Measurements from ENCODE around the gene FLG2.

FLG2 gene

GRCh38 chr1:152359906-152360305, at the start of gene FLG2:
FLG2 (minus strand) TSS chr1:152360006; CDS start chr1:152358884, 1,122 bp downstream.
- DNase-seq, result no peak

GRCh38 chr1:152408664-152409063, 48.9 kb upstream of the FLG2 start:
- DNase-seq, result no peak

- no peak for DNase-seq
These were observed 39.2 kb upstream of the FLG2 start for GRCh38 chr1:152398812-152399698.

GRCh38 chr1:152397474-152397873, 37.7 kb upstream of the FLG2 start:
- no peak for DNase-seq

- DNase-seq, result no peak
These were observed 34.3 kb upstream of the FLG2 start for GRCh38 chr1:152394151-152394550.

GRCh38 chr1:152392909-152393308, 33.1 kb upstream of the FLG2 start:
- DNase-seq, result no peak

- no peak for DNase-seq
These were observed 29.1 kb upstream of the FLG2 start for GRCh38 chr1:152388889-152389288.

GRCh38 chr1:152386940-152387339, 27.1 kb upstream of the FLG2 start:
- DNase-seq, result no peak

- DNase-seq, result no peak
These were observed 21.1 kb upstream of the FLG2 start for GRCh38 chr1:152380932-152381331.

- no peak for DNase-seq
These were observed 14.6 kb upstream of the FLG2 start for GRCh38 chr1:152374451-152374850.

GRCh38 chr1:152372672-152373071, 12.9 kb upstream of the FLG2 start:
- no peak for DNase-seq

GRCh38 chr1:152367436-152367835, 7.6 kb upstream of the FLG2 start:
- DNase-seq, result no peak

GRCh38 chr1:152356736-152357135, 3.1 kb downstream of the FLG2 start:
- no peak for DNase-seq

- no peak for DNase-seq
These were observed 10.2 kb downstream of the FLG2 start for GRCh38 chr1:152349611-152350010.

- DNase-seq, result no peak
These were observed 11.4 kb downstream of the FLG2 start for GRCh38 chr1:152348447-152348846.

- DNase-seq, result peak in 3 of 56 donors; percentile 1 to 20 (median 15)
These were observed 12.6 kb downstream of the FLG2 start for GRCh38 chr1:152347116-152347728.

GRCh38 chr1:152344438-152344837, 15.4 kb downstream of the FLG2 start:
- no peak for DNase-seq

GRCh38 chr1:152343006-152343405, 16.8 kb downstream of the FLG2 start:
- DNase-seq, result no peak

- DNase-seq, result no peak
These were observed 24.4 kb downstream of the FLG2 start for GRCh38 chr1:152335399-152335798.

GRCh38 chr1:152328801-152329391, 30.9 kb downstream of the FLG2 start:
- no peak for DNase-seq

GRCh38 chr1:152325111-152325510, 34.7 kb downstream of the FLG2 start, which contains the start of gene FLG:
FLG (minus strand) TSS chr1:152325239; CDS start chr1:152315456, 9,783 bp downstream.
- DNase-seq, result no peak

GRCh38 chr1:152313970-152314369, 45.8 kb downstream of the FLG2 start:
- DNase-seq, result no peak
